AG08396 (cell line): ENCODE measurements around the gene AGXT.

Experiments
- DNase-seq: peaks from one replicate; pipeline ENCODE4 v3.0.0; 2012; ENCODE audit warnings: low spot score, mixed read lengths

The AGXT gene

DNA sequence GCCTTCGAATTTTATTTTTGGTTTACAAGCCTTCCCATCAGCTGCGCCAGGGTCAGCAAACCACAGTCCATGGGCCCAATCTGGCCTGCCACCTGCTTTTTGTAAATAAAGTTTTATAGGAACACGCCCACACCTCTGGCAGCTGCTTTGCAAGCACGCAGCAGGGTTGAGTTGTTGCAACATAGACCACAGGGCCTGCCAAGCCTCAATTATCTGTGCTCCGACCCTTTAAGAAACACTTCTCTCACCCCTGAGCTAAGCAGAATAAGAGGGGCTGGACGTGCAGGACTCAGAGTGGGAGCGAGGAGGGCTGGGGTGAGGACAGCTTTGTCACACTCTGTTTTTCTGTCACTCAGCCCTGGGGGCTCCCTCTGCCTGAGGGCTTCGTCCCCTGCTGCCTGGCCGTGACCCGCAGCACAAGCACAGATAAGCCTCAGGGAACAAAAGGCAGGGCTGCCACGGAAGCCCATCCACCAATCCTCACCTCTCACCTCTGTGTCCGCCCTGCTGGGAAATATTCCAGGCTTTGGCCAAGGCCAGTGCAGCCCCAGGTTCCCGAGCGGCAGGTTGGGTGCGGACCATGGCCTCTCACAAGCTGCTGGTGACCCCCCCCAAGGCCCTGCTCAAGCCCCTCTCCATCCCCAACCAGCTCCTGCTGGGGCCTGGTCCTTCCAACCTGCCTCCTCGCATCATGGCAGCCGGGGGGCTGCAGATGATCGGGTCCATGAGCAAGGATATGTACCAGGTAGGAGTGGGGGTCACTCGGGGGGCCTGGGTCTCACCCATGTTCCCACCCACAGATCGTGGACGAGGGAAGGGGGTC is at the start of gene AGXT:
Gene AGXT, plus strand, starts transcription at position 539 of the 823 bp plus-strand sequence. Its CDS starts 42 bp downstream, at position 581.
- DNase-seq = no peak

DNA sequence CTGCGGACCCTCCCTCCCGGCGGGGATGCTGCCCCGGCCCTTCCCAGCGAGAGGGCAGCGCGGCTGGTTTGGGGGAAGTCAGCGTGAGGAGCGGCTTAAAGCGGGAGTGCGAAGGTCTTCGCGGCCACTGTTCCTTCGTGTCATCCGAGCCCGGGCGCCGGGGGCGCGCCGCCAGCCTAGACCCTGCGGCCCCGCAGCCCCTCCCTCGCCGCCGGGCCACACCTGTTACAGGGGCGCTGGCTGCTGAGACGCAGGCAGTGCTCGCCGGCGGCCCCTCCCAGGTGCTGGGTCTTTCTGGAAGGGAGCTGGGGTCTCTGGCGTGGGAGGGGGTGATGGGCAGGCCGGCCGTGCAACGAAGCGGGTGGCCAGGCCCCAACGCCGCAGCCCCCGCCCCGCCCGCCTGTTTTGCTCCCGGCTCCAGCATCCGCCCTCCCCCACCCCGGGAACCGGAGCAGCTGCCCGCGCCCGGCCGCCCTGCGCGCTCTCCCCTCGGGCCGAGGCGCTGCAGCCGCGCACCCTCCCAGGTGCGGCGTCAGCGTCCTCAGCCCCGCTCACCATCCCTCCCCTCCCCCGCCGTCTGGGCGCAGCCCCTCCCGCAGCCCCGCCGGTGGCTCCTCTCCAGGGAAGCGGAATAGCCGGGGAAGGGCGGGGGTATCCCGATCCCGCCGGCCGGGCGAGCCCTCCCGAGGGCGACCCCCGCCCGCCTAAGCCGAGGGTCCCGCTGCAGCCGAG is 49.3 kb upstream of the AGXT start:
- no peak for DNase-seq

DNA sequence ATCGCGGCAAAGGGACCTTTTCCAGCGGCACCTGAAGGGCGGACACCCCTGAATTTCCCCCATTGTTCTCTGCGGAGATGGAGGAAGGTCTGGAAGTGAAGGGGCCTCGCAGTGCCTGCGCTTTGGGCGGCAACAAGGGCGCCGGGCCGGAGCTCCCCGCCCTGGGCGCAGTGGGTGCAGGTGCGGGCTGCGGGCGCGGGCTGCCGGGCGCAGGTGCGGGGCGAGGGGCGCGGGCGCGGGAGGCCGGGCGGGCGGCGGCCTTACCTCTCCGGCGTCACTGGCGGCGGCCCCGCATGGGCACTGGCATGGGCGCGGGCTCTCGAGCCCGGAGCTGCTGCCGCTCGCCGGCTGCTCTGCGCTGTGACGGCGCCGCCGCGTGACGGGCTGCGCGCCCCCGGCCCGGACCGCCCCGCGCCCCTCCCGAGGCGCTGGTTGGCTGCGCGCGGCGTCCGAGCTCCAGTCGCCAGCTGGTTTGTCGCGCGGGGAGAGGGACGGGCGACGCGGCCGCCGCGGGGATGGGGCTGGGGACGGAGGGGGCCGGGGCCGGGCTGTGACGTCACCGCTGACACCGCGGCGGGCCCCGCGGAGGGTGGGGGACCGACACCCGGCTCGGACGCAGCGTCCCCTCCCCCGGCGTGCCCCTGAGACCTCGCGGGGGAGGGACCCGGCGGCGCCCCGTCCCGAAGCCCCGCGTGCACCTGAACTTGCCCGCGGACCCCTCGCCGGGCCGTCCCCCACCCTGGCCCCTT is 48.6 kb upstream of the AGXT start, which contains the start of gene KIF1A:
Gene KIF1A, minus strand, starts transcription at position 362 of the 749 bp plus-strand sequence. CDS start 22,467 bp downstream, outside the sequence.
- no peak for DNase-seq

DNA sequence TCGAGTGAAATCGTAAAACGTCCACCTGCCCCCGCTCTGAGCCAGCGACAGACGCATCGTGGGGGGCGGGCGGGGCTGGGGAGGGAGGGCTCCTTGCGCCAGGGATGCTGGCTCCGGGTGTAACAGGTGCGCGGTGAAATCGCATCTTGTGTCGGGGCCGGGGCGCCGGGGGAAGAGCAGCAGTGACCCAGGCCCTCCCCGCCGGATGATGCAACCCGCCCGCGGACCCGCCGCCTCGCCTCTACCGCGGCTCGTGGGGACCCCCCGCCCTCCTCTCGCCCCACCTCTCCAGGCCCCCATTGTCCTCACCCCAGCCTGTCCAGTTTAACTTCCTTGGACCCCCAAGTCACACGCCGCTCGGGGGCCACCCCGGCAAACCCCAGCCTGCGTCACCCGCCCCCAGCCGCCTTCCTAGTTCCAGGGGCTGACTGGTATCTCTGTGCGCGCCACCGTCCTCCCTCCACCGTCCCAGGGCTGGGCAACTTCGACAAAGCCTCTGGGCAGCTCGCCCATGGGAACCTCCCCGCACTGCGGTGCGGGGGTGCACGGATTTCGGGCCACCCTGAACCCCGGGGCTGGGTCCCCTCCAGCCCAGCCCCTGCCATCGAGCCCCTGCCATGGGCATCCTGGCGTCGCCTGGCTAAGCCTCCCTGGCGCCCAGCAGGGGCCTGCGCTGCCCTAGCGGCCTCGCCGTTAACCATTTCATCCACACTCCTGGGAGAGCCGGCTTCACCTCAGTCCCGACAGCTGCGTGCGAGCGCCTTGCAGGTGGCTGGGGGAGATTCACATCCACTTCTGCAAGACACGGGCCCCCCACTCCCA is 47.8 kb upstream of the AGXT start:
- DNase-seq = peak; percentile 15

DNA sequence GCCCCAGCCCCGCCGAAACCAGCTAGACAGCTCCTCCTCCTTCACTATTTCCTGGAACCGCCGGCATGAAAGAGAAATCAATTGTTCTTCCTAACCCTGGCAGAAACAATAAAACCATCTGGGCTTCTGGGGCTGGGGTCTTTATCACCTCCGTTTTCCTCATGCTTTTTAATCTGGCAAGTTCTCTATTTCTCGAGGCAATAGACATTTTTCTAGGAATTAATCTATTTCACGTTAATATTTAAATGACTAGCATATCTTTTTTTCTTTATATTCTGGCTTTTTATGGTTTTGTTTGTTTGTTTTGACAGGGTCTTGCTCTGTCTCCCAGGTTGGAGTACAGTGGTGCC is 47.2 kb upstream of the AGXT start:
- DNase-seq = no peak

DNA sequence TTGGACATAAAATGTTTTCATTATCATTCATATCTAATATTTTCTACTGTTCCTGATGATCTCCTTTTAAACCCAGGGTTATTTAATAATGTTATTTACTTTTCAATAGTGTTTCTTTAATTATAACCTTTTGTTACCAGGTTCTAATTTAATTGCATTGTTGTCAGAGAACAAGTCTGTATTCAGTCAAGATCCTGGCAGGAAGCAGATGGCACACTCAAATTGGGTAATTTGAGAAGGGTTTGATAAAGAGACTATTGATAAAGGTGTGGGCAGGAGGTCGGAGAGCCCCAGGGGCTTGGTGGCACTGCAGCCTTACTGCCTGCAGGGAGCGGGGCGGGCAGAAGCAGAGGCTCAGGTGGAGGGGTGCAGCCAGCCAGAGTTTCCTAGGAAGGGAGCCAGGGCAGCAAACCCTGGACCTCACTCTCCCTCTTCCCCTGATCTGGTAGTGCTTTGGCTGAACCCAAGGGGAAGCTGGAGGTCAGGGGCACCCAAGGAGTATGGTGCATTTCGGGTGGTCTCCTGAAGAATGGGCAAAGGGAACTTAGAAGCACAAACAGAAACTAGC is 46.3 kb upstream of the AGXT start:
- no peak for DNase-seq

DNA sequence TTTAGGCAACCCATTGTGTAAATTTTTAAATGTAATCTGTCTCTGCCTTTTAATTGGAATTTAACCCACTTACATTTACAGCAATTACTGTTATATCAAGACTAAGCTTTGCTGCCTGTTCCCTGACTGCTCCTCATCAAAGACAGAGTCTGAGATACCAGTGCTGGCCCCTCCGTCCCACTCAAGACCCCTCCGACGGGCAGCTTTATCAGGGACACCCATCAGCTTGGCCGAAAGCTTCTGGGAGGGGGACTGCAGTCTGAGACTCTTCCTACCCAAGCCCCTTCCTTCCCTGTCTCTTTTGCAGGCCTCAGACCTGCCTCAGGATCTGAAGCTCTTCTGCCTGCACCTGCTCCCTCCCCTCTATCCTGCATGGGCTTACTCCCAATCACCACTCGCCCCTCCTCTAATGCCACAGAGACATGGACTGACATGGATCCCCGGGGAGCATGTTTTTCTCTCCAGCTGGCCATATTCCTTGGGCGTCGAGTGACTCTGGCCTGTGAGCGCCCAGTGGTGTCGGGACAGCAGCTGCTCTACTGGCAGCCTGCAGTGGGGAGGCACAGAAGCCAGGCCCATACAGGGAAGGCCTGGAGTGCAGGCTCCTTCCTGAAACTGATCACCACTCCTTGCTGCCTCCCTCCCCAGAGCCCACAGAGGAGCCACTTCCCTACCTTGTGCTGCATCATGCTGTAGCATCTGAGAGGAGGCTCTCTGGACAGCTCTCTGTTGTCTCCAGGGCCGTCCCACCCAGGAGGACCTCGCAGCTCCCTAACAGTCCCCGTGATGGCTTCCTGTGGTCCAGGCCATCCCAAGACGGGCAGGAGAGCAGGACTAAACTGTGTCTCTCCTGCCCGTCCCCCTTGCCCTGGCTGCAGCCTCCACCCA is 44.9 kb upstream of the AGXT start:
- no peak for DNase-seq

DNA sequence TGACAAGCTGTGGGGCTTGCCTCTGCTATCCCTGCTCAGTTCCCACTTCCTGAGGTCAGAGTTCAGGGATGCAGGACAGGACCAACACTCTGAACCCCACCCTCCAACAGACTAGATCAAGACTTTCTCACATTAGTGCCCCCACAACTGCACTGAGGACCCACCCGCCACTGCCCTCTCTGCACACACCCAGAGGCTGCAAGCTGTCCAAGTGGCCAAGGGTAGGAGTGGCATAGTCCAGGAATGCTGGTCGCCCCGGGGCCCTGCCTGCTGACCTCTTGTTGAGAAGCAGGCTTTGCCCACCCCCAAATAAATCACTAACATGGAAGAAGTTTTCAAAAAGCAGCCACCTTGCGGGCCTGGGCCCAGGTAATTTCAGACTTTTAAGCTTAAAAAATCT is 43.1 kb upstream of the AGXT start:
- no peak for DNase-seq

DNA sequence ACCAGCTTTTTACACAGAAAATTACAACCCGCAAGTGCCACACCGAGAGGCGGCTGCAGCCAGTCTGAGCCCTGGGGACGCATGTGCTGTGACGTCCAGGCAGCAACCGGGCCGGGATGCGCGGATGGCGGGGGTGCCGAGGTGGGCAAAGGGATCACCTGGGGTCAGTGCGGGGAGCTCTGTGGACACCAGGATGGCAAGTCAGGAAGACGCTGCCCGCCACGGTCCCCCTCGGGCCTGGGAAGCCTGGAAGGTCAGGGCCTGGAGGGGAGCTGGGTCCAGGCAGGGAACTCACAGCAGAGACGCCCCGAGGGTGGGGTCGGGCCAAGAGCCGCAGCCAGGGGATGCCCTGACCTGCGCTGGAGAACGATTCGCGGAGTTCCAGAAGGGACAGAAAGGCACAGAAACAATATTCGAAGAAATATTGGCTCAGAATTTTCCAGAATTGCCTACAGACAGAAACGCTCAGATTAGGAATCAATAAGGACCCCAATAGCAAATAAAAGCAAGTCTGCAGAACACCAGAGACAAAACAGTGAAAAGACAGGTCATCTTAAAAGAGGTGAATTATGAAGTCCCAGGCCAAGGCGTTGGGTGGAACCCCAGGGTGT is 36.9 kb upstream of the AGXT start:
- no peak for DNase-seq

DNA sequence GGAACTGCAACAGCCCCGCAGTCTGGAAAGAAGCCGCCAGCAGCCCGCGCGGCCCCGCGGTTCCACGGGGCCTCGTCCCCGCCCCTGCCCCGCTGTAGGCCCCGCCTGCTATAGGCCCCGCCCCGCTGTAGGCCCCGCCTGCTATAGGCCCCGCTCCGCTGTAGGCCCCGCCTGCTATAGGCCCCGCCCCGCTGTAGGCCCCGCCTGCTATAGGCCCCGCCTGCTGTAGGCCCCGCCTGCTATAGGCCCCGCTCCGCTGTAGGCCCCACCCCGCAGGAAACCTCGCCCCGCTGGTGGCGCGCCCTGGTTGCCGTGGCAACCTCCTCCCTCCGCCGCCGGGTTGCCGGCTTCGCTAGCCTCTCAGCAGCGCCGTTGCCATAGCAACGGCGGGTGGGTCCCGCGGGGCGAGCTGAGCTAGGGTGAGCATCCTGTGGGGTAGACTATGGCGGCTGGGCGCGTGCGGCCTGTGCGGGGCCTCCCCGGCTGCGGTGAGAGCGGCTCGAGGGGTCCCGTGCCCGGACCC is 36.4 kb upstream of the AGXT start:
- DNase-seq = peak; percentile 94

DNA sequence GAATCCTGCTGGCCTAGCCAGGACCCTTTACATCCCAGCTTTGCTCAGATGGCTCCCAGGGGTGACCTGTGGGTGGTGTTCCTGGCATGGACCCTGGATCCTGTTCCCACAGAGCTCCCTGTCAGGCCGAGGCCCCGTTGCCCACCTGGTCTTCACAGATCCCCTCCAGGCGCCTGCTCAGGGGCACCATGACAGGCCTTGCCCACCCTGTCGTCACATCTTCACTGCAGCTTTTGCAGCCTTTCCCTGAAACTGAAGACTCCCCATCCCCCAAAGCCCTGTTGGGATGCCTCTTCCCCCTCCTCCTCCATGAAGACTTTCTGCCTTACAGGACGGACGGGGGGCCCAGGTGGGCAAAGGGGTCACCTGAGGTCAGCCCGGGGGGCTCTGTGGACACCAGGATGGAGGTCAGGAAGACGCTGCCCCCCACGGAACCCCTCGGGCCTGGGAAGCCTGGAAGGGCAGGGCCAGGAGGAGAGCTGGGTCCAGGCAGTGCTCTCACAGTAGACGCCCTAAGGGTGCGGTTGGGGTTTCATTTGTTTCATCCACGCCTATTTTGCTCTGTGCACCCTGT is 35.6 kb upstream of the AGXT start:
- DNase-seq = no peak

DNA sequence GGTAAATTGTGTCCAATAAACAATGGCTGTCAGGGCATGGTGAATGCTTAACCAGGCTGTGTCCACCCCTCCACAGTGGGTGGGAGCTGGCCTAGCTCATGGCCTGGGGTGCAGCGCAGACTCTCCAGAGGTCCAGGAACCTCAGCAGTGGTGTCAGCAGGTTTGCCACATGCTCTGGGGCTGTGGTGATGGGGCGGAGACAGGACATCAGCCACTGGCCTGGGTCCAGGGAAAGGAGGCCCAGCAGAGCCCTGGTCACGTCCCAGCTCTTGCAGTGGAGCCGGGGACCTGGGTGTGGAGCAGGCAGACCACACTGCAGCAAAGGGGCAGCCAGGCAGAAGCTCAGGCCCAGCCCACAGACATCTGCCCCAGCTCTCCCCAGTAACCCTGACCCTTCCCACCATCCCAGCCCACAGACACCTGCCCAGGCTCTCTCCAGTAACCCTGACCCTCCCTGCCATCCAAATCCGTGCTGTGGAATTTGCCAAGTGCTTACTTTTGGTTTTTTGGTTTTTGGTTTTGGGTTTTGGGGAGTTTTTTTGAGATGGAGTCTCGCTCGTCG is 34.8 kb upstream of the AGXT start:
- no peak for DNase-seq

DNA sequence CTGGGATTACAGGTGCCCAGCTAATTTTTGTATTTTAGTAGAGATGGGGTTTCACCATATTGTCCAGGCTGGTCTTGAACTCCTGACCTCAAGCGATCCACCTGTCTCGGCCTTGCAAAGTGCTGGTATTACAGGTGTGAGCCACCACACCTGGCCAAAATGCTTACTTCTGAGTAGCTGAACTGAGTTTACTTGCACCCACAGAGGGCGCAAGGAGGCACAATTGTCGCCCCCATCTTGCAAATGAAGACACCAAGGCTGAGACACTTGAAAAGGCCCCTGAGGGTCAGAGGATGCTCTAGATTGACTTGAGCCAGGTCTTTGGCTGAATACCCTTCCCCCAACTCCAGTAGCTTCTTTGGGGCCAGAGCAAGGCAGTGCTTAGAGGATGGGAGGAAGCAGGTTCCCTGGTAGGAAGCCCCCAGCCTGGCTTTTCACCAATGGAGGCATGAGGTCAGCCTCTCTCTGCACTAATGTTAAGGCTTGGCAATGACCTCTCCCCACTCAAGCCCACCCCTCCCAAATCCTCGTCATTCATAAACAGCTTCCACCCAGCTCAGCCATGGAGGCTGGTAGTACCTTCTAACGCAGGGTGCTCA is 34.1 kb upstream of the AGXT start:
- no peak for DNase-seq

DNA sequence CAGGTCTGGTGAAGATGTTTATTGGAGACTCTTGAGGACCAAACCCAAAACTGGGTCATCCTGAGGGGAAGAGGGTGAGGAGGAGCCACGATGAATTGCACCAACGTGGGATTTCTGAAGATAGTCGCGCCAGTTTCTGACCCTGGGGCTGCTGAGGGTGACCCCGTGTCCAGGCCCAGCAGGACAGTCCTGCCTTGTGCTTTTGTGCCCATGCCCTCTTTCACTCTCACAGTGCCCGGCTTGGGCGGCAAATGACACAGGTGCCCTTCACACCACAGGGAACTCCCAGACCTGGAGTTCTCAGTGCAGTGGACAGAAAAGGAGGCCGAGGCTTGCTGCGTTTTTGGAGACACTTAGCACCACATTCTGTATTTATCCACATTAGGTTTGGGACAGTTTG is 33.1 kb upstream of the AGXT start:
- no peak for DNase-seq

DNA sequence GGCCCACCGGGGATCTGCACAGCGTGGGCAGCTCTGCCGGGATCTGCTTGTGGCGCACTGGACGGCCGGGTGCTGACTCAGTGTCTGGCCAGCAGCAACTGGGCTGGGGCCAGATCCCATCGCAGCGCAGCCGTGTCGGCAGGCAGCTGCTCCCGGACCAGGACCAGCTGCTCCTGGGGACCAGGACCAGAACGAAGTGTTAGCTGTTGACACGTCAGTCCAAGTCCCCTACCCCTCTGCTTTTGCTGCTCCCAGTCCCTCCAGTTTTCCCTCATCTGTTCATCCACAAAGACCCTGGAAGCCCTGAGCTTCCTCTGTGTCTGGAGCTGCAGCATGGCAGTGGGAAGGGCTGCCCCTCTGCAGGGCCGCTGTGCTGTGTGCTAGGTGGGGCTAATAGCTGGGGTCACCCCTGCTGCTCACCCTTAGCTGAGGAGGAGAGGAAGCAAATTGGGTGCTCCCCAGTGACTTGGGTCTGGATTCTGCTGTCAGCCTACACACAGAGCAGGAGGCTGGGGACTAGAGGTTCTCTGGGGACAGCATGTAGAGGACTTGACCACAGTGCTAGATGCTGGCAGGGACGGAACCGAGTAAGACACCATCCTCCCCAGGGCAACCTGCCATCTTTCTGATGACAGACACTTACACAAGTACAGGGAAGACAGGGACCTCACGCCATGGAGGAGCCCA is 31.7 kb upstream of the AGXT start:
- peak; percentile 88 for DNase-seq

DNA sequence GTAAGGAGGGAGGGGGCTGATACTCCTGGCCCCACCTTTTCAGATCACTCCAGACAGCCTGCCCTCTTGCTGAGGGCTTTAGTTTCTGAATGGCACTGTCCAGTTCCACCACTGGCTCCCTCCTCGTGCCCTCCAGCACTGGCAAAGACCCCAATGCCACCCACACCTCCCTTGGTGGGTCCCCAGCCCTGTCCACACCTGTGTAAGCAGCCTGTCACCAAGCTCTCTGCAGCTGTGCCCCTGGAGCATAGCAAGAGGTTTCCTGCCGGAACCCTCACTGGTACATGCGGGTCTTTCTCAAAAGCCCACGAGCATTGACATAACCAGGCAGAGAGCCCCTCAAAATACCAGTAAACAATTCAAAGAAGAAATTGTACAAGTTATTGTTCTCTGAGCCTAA is 31.0 kb upstream of the AGXT start:
- DNase-seq = no peak

DNA sequence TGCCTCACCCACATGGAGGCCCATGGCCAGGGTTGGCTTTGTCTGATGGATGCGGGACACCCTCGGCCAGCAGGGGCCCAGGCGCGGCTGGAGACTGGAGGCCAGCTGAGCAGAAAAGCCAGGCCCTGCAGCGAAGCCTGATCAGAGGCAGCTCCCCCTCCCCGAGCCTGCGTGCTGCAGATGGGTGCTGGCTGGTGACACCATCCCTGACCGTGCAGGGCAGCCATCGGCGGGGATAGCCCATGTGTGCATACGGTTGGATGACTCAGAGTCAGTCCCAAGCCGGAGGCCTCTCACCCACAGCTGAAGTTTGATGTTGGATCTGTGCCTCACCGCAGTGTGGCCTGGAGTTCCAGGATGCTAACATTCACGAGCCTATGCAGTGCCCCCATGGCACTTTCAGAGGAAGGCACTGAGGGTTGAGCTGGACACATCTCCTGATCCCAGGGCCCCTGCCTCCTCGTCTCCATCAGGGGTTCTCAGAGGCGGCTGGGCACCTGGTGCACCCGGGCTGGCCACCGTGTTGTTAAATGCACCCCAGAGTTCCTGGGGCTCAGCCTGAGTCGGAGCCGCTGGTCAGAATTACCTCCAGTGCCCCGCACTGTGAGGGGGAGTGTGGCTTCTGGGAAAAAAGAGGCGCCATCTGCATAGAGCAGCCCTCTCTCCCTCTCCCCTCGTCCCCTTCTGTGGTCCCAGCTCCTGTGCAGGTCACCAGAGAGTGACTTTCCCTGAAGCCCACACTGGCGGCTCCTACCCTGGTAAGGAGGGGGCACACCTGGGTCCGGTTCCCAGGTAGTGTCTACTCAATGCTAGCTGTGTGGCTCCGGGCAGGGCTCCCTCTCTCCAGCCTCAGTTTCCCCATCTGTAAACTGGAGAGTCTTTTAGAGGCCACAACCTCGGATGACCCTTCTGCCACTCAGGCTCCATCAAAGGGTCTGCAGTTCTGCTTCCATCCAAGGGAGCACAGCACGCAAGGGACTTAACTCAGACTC is 29.2 kb upstream of the AGXT start:
- DNase-seq = no peak
